Esophagus squamous epithelium (tissue), 4 donors: ENCODE results near the gene ARAP1.

Experiments used
- CTCF ChIP-seq, 6 experiments: fragments of 450-650 bp in 4 of 6; fragments of 200-600 bp in 2 of 6; sonication (generic) in 2 of 6; IDR thresholded peaks; one replicate each; pipeline ENCODE4 v1.5.1; 2016 to 2019; ENCODE audit warnings: antibody characterized with exemption in 6 of 6, mild to moderate bottlenecking in 4 of 6, moderate library complexity in 4 of 6
- POLR2A ChIP-seq, 4 donors: fragments of 450-650 bp; IDR thresholded peaks; one replicate each; pipeline ENCODE4 v1.6.1; 2017; ENCODE audit warnings: antibody characterized with exemption in 4 of 4, mild to moderate bottlenecking in 4 of 4, moderate library complexity in 3 of 4

- no peak for TF ChIP-seq CTCF (IDR thresholded peaks at IDR 0.05)
- TF ChIP-seq POLR2A (IDR thresholded peaks at IDR 0.05): no peak
Observed at GRCh38 chr11:72635933-72636332, 116.3 kb downstream of the ARAP1 start.
